OCI-LY3 (cell line): ENCODE measurements around the gene BARX2.

Experiments
- CTCF ChIP-seq: fragments of 200-600, 300-600 bp; sonication (generic); IDR thresholded peaks from 2 replicates; pipeline ENCODE4 v1.5.1; 2014; ENCODE audit warnings: antibody characterized with exemption, low read length, low read depth
- EZH2phosphoT487 ChIP-seq: fragments of 200-600 bp; shearing (Covaris generic); IDR thresholded peaks from 2 replicates; pipeline ENCODE4 v1.6.1; 2018; ENCODE audit warnings: antibody characterized with exemption, mixed run types, low read depth

DNA sequence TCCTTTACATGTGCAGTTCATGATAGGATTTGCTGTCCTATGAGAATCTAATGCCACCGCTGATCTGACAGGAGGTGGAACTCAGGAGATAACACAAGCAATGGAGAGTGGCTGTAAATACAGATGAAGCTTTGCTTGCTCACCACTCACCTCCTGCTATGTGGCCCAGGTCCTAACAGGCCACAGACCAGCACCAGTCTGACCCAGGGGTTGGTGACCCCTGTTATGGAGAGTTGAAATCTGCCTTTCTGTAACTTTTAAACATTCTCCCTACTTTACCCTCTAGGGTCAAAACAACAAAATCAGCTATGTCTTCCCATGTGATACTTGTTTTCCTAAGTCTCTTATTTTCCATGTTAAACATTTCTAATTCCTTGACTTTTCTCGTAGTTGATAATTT, 48.7 kb upstream of the BARX2 start:
- TF ChIP-seq CTCF (no peak), EZH2phosphoT487 (no peak)
